Right lung (tissue), 5 donors: ENCODE data around the gene PRR13. TPM values are rescaled to one million over a fixed set of nuclear protein-coding genes. Genes with fewer than 3 reads are reported as not detected.
"Not testable (repeated sequence)": the region's sequence is repeated elsewhere in the genome, so short reads cannot be mapped to it uniquely, and the experiment has no call there.

Experiments
- DNase-seq, 2 donors: peaks; one replicate each; pipeline ENCODE4 v3.0.0-alpha.2; 2013
- polyA plus RNA-seq, 5 donors: library from polyadenylated mRNA; unstranded; fragments of 120-200 nt; gene quantifications; one replicate each; pipeline versions ENCODE4 v1.2.1 to v1.2.3, GENCODE V29; 2013; ENCODE audit warnings: inconsistent platforms in 1 of 5, low replicate concordance in 1 of 5; ENCODE audit not compliant: insufficient read length in 5 of 5, insufficient read depth in 1 of 5

Gene PRR13
- polyA plus RNA-seq, 5 donors = 98.8 to 121 (median 102) TPM

DNA sequence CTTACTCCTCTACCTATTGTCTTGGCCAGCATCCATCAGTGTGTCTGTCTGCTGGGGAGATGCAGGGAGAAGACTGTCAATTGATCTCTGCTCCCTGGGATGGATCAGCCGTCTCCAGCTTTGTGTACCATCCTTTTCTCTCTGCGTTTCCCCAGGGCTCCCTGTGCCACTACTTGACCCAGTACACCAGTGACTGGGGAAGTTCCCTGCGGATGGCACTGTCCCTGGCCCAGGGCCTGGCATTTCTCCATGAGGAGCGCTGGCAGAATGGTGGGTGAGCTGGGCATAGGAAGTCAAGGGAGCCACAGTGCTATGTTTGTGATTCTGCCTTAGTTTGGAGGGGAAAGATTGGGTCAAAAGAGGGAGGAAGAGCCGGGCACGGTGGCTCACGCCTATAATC is 12.8 kb upstream of the PRR13 start:
- no peak for DNase-seq

DNA sequence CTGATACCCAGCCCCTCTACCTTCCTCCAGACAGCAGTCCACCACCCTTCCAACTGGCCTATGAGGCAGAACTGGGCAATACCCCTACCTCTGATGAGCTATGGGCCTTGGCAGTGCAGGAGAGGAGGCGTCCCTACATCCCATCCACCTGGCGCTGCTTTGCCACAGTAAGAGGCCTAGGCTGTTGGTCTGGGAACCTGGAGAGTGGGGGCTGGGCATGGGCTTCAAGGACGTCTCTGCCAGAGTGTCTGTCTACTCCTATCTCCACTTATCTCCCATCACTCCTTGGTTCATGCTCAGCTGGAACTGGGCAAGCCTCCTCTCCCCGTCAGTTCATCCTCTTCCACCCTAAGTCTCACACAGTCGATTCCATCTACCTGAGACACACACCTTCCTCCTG is 11.4 kb upstream of the PRR13 start:
- no peak for DNase-seq

DNA sequence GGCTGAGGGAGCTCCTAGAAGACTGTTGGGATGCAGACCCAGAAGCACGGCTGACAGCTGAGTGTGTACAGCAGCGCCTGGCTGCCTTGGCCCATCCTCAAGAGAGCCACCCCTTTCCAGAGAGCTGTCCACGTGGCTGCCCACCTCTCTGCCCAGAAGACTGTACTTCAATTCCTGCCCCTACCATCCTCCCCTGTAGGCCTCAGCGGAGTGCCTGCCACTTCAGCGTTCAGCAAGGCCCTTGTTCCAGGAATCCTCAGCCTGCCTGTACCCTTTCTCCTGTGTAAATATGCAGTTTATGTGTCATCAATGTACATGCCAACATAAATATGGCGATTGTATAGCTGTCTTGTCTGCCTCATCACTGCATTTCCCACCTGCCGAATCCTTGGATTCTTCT is 10.3 kb upstream of the PRR13 start:
- DNase-seq = no peak

DNA sequence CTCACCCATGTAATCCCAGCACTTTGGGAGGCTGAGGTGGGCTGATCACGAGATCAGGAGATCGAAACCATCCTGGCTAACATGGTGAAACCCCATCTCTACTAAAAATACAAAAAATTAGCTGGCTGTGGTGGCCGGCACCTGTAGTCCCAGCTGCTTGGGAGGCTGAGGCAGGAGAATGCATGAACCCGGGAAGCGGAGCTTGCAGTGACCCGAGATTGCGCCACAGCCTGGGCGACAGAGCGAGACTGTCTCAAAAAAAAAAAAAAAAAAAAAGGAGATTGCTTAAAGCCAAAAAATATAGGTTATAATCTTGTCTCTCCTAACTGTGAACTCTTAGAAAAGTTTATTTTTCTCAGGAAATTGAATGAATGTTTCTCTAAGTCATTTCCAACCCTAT is 6.2 kb upstream of the PRR13 start:
- DNase-seq = not testable (repeated sequence)

DNA sequence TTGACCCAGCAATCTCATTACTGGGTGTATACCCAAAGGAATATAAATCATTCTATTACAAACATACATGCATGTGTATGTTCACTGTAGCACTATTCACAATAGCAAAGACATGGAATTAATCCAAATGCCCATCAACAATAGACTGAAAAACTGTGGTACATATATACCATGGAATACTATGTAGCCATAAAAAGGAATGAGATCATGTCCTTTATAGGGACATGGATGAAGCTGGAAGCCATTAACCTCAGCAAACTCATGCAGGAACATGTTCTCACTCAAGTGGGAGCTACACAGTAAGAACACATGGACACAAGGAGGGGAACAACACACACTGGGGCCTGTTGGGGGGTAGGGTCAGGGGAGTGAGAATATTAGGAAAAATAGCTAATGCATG is 2.0 kb upstream of the PRR13 start:
- not testable (repeated sequence) for DNase-seq

DNA sequence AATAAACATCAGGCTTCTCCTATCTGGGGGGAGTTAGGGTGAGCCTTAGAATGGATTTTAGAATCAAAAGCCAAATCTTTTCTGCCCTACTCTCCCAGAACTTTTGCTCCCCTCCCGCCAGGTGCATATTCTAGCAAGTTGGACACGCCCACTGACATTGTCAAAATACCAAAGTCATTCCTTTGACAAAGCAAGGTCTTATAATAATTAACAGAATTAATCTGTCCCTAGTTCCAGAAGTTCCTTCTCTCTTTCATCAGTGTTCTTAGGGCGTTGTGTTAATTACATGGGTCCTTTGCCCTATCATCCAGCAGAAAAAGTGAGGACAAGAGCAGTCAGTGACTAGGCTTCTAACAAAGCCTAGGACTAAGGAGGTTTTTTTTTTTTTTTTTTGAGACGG is 2.4 kb downstream of the PRR13 start:
- DNase-seq = no peak

DNA sequence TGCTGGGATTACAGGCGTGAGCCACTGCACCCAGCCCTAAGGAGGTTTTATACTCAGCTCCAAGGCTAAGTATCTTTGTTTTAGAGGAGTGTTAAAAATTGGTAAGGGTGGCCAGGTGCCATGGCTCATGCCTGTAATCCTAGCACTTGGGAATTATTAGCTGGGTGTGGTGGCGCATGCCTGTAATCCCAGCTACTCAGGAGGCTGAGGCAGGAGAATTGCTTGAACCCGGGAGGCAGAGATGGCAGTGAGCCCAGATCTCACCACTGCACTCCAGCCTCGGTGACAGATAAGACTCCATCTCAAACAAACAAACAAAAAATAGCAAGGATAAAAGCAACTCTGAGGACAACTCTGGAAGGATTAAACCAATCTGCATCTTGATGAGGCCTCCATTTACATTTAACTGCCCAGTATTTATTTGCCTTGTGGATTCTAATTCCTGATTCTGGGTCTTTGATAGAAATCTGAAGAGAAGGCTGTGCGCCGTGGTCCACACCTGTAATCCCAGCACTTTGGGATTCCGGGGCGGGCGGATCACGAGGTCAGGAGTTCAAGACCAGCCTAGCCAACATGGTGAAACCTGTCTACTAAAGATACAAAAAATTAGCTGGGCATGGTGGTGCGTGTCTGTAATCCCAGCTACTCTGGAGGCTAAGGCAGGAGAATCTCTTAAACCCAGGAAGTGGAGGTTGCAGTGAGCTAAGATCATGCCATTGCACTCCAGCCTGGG is 3.2 kb downstream of the PRR13 start:
- DNase-seq = not testable (repeated sequence)

DNA sequence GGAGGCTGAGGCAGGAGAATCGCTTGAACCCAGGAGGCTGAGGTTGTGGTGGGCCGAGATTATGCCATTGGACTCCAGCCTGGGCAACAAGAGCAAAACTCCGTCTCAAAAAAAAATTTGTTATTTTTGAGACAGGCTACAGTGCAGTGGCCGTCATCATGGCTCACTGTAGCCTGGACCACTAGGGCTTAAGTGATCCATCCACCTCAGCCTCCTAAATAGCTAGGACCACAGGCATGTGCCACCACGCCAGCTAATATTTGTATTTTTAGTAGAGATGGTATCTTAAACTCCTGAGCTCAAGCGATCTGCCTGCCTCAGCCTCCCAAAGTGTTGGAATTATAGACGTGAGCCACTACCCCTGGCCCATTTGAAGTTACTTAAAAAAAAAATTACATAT is 9.4 kb downstream of the PRR13 start:
- no peak for DNase-seq

DNA sequence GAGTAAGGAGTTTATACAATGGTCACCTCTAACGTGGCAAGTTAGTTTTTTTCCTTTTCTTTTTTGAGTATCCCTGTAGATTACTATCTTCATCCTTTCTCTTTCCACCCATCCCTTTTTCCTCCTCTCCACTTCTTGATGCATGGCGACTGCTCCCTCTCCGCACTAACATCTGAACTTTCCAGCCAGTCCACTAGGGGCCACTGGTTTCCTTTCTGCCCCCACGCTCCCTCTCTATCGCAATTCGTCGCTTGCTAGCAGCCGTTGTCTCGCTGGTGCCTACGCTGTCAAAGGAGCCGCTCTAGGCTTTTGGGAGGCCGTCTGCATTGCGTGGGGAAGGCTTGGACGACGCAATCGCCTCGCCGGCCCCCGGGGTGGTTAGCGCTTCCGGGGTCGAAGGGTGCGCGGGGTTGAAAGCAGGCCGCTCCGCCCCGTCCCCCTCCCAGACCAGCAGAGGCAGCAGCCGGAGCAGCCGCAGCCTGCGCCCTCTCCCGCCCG is 10.2 kb downstream of the PRR13 start, which contains the start of gene PCBP2:
TSS of gene PCBP2 (plus strand) at position 442 of the 498 bp plus-strand sequence. CDS start 2,699 bp downstream, outside the sequence.
- peak; percentile 97 to 99 for DNase-seq

DNA sequence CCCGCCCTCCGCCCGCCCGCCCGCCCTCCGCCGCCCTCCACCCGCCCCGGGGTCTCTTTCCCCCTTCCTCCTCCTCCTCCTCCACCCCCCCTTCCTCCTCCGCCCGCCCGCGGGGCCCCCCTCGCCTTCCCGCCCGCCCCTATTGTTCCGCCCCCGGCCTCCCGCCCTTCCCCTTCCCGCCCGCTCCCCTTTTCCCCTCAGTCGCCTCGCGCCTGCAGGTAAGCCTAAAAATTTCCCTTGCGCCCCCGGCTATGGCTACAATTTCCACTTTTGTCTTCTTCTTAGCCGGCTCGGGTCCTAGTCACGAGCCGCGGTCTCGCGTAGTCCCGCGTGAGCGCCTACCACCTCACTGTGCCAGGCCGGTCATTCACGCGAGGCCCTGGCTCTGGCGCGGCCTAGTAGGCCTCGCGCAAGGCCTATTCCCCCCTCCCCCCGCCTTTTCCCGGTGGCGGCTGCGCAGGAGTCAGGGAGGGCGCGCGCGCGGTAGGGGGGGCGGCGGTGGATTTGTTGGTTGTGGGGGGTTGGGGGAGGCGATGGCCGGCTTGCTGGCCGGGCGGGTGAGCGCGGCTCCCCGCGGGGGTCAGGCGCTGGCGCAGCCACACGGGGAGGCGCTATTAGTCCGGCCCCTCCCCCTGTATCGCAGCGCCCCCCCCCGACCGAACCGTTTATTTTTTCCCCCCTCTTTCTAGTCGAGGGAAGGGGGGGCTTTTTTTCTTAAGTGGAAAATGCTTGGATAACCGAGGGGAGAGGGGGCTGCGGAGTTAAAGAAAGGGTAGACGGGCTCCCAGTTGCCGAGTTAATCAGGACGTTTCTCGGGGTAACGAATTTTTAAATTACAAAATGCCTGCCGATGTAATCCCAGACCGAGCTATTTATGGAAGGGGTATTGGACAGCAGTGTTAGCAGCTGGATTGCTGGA is 10.9 kb downstream of the PRR13 start:
- peak; percentile 83 to 89 for DNase-seq

DNA sequence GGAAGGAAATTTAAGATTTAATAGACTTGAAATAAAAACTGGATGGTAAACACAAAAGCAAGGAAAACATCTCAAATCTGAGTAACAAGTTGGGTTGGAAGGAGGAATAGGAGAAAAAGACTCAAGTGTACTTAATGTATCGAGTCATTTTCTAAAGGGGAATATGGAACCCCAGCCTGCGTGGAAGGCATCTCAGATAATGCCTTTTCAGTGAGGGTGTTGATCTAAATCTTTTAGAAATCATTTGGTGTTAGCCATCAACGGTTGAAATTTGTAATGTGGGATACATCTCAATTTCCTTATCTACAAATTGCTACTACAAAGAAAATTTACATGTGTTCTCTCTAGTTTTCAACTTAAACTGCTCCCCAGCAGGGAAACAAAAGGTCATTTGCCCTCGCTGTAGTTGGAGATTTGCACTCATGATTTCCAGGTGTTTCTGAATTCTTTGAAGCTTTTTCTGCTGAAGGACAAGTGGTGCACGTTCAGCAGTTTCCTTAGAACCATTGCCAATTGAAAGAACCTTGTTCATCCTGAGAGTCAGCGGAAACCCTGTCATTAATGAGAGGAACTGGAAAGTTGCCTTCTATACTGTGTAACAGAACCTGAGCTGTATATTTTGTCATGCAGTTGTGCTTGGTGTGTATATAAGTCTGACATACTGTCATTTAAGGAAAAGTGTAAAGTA is 12.6 kb downstream of the PRR13 start:
- DNase-seq = no peak

DNA sequence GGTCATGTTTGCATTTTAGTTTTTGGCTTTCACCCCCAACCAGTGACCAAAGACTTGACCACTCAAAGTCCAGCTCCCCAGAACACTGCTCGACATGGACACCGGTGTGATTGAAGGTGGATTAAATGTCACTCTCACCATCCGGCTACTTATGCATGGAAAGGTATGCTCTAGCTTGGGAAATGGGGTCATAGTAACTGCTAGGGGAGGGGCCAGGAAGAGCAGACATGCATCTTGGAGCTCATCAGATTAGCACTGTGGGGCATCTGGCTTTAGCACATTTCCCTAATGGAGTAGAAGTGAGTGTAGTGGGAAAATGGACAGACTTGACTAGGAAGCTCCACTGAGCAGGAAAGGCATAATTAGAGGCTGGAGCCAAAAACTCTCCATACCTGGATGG is 13.2 kb downstream of the PRR13 start:
- no peak for DNase-seq

DNA sequence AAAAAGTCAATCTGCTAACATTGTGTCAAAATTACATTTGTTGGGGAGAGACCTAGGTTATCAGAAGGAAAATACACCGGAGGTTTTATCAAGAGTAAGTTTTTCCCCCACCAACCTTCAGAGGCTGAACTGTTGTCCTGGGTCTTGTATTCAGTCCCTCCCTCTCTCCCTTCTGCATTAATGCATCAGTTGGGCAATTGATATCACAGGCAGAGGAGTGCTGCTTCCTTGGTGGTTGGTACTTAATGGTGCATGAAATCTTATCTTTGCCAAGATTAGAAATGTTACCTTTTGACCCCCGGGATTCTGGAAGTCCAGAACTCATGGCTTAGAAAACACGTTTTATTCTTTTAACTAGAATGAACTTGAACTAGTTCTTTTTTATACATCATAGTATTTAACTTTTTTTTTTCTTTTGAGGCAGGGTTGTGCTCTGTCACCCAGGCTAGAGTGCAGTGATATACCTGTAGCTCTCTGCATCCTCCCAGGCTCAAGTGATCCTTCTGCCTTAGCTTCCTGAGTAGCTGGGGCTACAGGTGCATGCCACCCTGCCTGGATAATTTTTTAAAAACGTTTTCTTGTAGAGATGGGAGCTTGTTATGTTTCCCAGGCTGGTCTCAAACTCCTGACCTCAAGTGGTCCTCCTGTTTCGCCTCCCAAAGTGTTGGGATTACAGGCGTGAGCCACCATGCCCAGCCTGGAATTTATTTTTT is 15.3 kb downstream of the PRR13 start:
- DNase-seq = no peak

DNA sequence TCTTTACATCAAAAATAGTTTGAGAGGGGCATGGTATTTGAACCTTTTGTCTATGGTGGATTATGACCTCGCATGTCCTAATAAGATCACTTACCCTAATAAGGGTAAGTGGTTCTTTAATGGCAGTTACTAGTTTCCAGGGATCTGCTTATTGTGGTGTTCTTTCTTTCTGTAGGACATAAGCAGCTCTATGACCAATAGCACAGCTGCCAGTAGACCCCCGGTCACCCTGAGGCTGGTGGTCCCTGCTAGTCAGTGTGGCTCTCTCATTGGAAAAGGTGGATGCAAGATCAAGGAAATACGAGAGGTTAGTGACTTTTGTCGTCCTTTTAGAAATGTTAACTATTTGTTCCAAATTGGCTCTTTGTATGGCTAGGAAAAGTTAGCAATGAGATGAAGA is 17.6 kb downstream of the PRR13 start:
- DNase-seq = no peak

DNA sequence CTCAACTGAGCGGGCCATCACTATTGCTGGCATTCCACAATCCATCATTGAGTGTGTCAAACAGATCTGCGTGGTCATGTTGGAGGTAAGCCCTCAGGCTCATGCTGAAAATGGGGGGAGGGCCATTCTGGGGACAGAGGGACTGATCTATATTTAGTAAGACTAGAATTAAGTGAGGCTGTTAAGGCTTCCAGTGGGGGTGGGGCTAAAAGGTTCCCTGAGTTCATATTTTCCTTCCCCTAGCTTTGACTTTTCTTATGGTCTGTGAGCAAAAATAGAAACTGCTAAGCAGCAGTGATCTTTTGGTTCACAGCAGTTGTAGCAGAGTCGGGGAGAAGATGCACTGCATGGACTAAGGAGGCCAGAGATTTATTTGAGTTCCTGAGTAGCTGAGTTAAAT is 19.5 kb downstream of the PRR13 start:
- DNase-seq = no peak

DNA sequence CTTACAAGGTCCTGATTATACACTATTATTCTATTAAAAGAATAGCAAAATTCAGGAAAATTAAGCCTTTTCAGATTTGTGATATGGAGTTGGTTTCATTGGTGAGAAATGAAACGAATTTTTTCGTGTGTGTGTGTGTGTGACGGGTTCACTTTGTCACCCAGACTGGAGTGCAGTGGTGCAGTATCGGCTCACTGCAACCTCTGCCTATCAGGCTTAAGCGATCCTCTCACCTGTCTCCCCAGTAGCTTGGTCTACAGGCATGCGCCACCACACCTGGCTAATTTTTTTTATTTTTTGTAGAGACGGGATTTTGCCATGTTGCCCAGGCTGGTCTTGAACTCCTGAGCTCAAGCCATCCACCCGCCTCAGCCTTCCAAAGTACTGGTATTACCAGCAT is 20.1 kb downstream of the PRR13 start:
- DNase-seq = no peak

DNA sequence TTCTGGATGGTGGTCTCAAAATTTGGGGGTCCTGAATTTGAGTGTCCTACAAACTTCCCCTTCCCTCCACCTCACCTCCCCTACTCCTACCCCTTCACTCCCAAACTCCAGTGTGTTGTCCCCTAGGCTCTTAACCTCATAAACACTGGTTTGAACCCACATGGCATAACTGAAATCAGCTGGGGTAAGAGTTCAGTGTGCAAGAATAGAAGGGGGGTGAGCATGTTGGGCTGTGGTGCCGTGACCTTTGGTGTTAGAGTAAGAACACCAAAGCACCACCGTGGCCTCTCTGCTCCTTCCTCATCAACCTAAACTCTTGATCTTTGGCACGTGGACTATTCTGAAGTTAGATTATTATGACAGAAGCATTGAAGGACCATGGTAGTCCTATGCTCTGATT is 21.4 kb downstream of the PRR13 start:
- DNase-seq = no peak

DNA sequence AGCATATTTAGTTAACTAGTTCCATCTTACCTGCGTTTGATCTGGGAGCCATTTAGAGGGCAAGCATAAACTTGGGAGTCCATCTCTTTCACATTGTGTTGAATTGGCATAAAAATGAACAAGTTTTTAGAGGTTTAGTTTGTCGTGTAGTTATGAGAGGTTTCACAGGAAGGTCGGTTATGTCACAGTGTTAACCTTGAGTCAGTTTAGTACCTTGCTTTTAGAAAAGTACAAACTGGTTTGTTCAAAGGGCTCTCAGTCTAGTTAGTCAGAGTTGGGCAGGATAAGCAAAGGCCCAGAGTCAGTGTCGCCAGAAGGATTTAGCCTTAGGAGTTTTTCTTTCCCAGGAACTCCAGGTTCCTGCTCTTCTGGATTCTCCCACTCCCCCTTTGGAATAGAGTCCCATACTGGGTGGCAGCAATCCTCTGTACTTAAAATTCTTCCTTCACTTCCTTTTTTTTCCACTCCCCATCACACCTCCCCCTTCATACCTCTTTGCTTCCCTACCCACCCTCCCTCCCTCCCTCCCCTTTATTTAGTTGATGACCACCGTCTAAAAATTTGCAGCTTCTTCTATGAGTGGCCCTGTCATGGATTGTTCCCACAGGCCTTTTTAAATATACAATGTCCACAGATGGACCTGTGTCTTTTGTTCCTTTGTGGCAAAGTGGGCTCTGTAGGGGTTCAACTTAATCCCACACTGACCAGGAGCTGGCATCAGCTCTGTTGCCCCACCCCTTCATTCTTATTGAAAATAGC is 22.4 kb downstream of the PRR13 start:
- DNase-seq = no peak

DNA sequence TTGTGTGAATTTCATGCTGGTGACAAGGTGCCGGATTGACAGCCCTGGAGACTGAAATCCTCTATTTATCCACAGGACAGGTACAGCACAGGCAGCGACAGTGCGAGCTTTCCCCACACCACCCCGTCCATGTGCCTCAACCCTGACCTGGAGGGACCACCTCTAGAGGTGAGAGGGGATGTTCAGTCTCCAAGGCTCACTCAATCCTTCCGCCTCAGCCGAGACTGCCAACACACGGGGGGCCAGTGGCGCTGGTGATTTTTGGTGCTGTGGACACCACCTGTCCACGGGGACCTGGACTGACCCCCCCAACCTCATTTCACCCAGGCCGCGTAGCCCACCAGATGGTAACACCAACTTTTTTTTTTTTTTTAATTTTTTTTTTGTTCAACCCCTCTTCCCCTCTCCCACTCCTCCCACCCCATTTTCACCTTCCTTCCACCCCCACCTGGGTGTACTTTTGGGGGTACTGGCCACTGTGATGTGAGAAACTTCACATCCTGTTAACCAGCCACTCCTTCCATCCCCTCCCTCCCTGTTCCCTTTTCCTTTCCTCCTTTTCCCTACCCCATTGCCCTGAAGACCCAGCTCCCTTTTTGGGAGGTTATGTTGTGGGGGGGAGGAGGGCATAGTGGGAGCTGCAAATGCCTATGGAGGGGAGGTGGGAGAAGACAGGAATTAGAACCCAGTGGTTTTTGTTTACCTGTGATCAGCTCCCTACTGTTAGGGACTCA is 23.3 kb downstream of the PRR13 start:
- no peak for DNase-seq

DNA sequence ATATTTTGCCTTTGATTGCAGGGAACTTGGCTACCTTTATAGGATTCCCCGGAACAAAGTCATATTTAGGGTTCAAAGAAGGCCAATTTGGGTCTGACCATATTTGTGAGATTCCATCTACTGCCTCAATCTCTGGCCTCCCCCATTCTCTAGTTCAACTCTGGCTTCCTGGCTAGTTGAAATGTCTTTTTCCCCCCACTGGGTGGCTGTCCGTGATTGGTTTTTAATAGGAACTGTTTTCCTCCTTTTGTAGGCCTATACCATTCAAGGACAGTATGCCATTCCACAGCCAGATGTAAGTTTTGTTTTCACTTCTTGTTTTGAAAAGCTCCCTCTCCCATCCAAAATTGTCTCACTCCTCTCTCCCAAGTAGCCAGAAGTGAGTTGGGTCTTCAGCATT is 24.1 kb downstream of the PRR13 start:
- no peak for DNase-seq
